Activated gamma-delta T cell treated with Interleukin-2 at 50 U/mL for 16 hours (primary cell): ENCODE data around the gene TCTN2.

ENCODE experiments used
- DNase-seq: peaks from one replicate; pipeline ENCODE4 v3.0.0-alpha.2; 2020

TCTN2 gene

DNA sequence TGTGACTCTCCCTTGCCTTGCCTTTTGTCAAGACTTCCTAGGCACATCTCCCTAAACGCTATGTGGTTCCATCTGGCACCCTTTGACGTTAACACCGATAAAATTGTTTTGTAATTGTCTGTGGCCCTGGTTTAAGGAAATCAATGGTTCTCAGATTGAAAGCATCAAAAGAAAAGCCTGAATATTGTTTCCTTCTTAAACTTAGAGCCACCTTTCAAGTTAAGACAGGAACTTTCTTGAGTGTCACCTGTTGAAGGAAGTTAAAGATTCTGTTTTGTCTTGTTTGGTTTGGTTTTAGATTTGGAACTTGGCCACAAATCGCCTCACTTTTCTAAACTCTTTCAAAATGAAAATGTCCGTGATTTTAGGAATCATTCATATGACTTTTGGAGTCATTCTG, 76.4 kb downstream of the TCTN2 start:
- DNase-seq = no peak

GRCh38 chr12:123748161-123748560, 77.2 kb downstream of the TCTN2 start:
- DNase-seq = no peak

DNA sequence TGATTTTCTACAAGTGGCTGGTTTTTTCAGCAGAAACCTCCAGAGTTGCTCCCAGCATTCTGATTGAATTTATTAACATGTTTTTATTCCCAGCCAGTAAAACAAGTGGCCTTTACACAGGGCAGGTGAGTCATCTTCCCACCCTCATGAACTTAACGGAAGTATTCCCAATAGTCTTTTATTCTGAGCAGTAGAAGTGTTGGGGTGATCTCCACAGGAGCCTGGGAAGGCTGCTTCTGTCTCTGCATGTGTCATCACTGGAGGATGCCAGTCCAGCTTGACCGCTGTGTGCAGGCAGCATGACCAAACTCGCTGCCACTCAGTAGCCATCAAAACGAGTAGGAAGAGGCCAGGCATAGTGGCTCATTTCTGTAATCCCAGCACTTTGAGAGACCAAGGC, 77.7 kb downstream of the TCTN2 start:
- no peak for DNase-seq

- no peak for DNase-seq
These were observed 78.4 kb downstream of the TCTN2 start for GRCh38 chr12:123749355-123749754.

- DNase-seq = no peak
These were observed 79.3 kb downstream of the TCTN2 start for GRCh38 chr12:123750159-123750656.

- no peak for DNase-seq
These were observed 81.1 kb downstream of the TCTN2 start for GRCh38 chr12:123752046-123752445.

DNA sequence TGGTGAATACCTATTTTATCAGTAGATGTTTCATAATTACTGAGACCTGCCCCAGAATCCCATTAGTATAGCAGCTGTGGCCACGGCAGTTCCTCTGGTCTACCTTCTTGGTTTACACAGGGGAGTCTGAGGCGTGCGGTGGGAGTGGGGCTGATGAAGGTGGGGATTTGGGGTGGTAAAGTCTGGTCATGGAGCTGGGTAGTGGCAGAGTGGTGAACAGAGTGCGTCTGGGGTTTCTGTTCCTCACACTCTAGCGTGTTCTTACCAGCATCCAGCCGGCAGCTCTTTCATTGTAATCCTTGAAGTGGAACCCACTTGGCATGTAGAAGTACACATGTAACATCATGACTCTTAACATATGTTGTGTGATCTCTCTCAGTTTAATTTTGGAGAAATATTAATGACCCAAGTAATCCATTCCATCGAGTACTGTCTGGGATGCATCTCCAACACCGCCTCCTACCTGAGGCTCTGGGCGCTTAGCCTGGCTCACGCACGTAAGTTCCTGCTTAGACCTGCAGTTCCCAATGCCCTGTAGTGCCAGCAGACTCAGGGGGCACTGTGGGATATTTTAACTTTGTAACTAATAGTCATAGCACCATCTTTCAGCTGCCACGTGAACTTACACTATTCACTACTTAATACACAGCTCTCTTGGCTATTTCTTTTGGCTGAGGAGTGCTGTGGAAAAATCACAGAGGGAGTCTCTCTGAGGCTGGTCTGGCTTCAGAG, 83.3 kb downstream of the TCTN2 start:
- no peak for DNase-seq

- no peak for DNase-seq
These were observed 86.6 kb downstream of the TCTN2 start for GRCh38 chr12:123757561-123757960.
